B cell (primary cell): ENCODE measurements around the gene TACR2. TPM values are rescaled to one million over a fixed set of nuclear protein-coding genes. Genes with fewer than 3 reads are reported as not detected.
A peak's percentile ranks its signal among the peaks of the same experiment; 100 is the strongest.

Experiments used
- ATAC-seq: fragments of 200-7000 bp; cut with Tn5 transposase; one replicate; pipeline ENCODE4 v1.10.0; 2021; ENCODE audit warnings: low read depth, mild to moderate bottlenecking, moderate number of reproducible peaks, moderate library complexity
- CTCF ChIA-PET: fragments of 350-600 bp; sonication (Branson Sonifier 250); formaldehyde crosslinking; loops from one replicate; lab custom pipeline; 2021; ENCODE audit warnings: antibody characterized with exemption, inconsistent platforms; lab: Charles Lee
- POLR2A ChIA-PET: fragments of 350-600 bp; sonication (Branson Sonifier 250); formaldehyde crosslinking; loops from one replicate; lab custom pipeline; 2021; ENCODE audit warnings: antibody characterized with exemption; lab: Charles Lee
- DNase-seq: peaks from one replicate; pipeline ENCODE4 v3.0.0; 2013
- H2AFZ ChIP-seq: 2 replicates; pipeline ENCODE4 v1.6.1; 2012; ENCODE audit warnings: mild to moderate bottlenecking, low read depth, low read length; ENCODE audit not compliant: insufficient read depth, poor library complexity, severe bottlenecking
- H3K27ac ChIP-seq, 2 donors: 1 replicate in 1 of 2; 2 replicates in 1 of 2; pipeline ENCODE4 v1.5.1; 2012 to 2013; ENCODE audit warnings: low read length in 2 of 2, mild to moderate bottlenecking in 2 of 2, moderate library complexity in 1 of 2
- H3K27me3 ChIP-seq, 4 experiments: fragments of 200-600 bp in 1 of 4; sonication (generic) in 1 of 4; replicated peaks in 1 of 4; 1 replicate in 2 of 4; 2 replicates in 2 of 4; pipeline versions ENCODE4 v1.6.1 to v1.7.0; 2013 to 2016; ENCODE audit warnings: low read length in 3 of 4, mild to moderate bottlenecking in 2 of 4, mixed read lengths in 1 of 4, moderate library complexity in 1 of 4; ENCODE audit not compliant: insufficient read depth in 4 of 4, control insufficient read depth in 3 of 4; ENCODE audit errors: control extremely low read depth in 1 of 4
- H3K36me3 ChIP-seq, 2 experiments: replicated peaks in 1 of 2; 1 replicate in 1 of 2; 2 replicates in 1 of 2; pipeline versions ENCODE4 v1.6.1 to v1.7.1; 2013; ENCODE audit warnings: low read length in 1 of 2; ENCODE audit not compliant: insufficient read depth in 2 of 2, control insufficient read depth in 1 of 2; ENCODE audit errors: control extremely low read depth in 1 of 2, extremely low read depth in 1 of 2
- H3K4me1 ChIP-seq, 2 donors: fragments of 200-600 bp in 1 of 2; sonication (generic) in 1 of 2; 1 replicate in 1 of 2; 2 replicates in 1 of 2; pipeline versions ENCODE4 v1.5.1 to v1.6.1; 2013 to 2017; ENCODE audit warnings: low read length in 2 of 2; ENCODE audit not compliant: control insufficient read depth in 2 of 2, insufficient read depth in 2 of 2
- H3K4me2 ChIP-seq: replicated peaks from 2 replicates; pipeline ENCODE3; 2012; ENCODE audit warnings: mild to moderate bottlenecking, low read depth, low read length; ENCODE audit not compliant: poor library complexity, severe bottlenecking
- H3K4me3 ChIP-seq, 5 experiments: fragments of 200-600 bp in 1 of 5; sonication (generic) in 1 of 5; 1 replicate in 3 of 5; 2 replicates in 2 of 5; pipeline versions ENCODE4 v1.5.1 to v1.7.0; 2011 to 2016; ENCODE audit warnings: low read length in 4 of 5, mild to moderate bottlenecking in 4 of 5, low read depth in 2 of 5, control low read depth in 1 of 5, moderate library complexity in 1 of 5; ENCODE audit not compliant: insufficient read depth in 1 of 5; ENCODE audit errors: control extremely low read depth in 1 of 5, extremely low read depth in 1 of 5
- H3K79me2 ChIP-seq: fragments of 200-600 bp; sonication (generic); one replicate; pipeline ENCODE4 v1.6.0; 2016; ENCODE audit warnings: low read length; ENCODE audit not compliant: control insufficient read depth, insufficient read depth
- H3K9ac ChIP-seq: fragments of 200-600 bp; sonication (generic); 2 replicates; pipeline ENCODE4 v1.6.1; 2017; ENCODE audit warnings: mild to moderate bottlenecking, low read length, moderate library complexity
- H3K9me3 ChIP-seq, 3 donors: one replicate each; pipeline versions ENCODE4 v1.6.1 to v1.7.1; 2013; ENCODE audit warnings: low read length in 2 of 3; ENCODE audit not compliant: control insufficient read depth in 2 of 3, insufficient read depth in 1 of 3; ENCODE audit errors: control extremely low read depth in 1 of 3
- H4K20me1 ChIP-seq: 2 replicates; pipeline ENCODE4 v1.6.0; 2012; ENCODE audit warnings: mild to moderate bottlenecking, low read length; ENCODE audit not compliant: insufficient read depth, control insufficient read depth, poor library complexity, severe bottlenecking
- H3K27ac Mint-ChIP-seq: one replicate; pipeline ENCODE4 v1.8.0; 2021; ENCODE audit warnings: mixed read lengths
- H3K27me3 Mint-ChIP-seq: one replicate; pipeline ENCODE4 v1.8.0; 2021; ENCODE audit warnings: mixed read lengths
- H3K4me1 Mint-ChIP-seq: one replicate; pipeline ENCODE4 v1.8.0; 2021; ENCODE audit warnings: mixed read lengths
- H3K4me3 Mint-ChIP-seq: one replicate; pipeline ENCODE4 v1.8.0; 2021; ENCODE audit warnings: mixed read lengths
- H3K9me3 Mint-ChIP-seq: one replicate; pipeline ENCODE4 v1.8.0; 2022; ENCODE audit warnings: mixed read lengths; ENCODE audit not compliant: insufficient read depth
- CTCF ChIP-seq: fragments of 200-600 bp; IDR thresholded peaks from one replicate; pipeline ENCODE4 v1.8.0; 2022; ENCODE audit warnings: antibody characterized with exemption, mild to moderate bottlenecking
- EZH2 ChIP-seq: IDR thresholded peaks from 2 replicates; pipeline ENCODE4 v1.6.1; 2012; ENCODE audit warnings: borderline replicate concordance, low read depth, mild to moderate bottlenecking, moderate library complexity, low read length; ENCODE audit not compliant: insufficient read depth, poor library complexity, severe bottlenecking
- WGBS: methylation state at CpG from one replicate; pipeline ENCODE4 v1.1.5; 2013; ENCODE audit warnings: missing lambda C conversion rate; ENCODE audit not compliant: insufficient coverage; 5-methylcytosine and 5-hydroxymethylcytosine counted together
- intact Hi-C: fragments of 100-400 bp; cut with micrococcal nuclease; formaldehyde crosslinking; loops from one replicate; pipeline ENCODE4 v1.10.0; 2022
- polyA plus RNA-seq: library from polyadenylated mRNA; depleted of rRNA; stranded (reverse); fragments of >200 nt; gene quantifications from 2 replicates; pipeline ENCODE4 v1.2.3, GENCODE V29; 2012
- total RNA-seq, 2 donors: library from RNA; stranded (reverse); fragments of 120-200 nt in 1 of 2; gene quantifications; 1 replicate in 1 of 2; 2 replicates in 1 of 2; pipeline versions ENCODE4 v1.2.3 to v1.2.4, GENCODE V29; 2013 to 2022

Gene TACR2
- total and polyA plus RNA-seq, 2 donors (not counting 1 experiment from before 2014, with no cell fraction given) = 0.18 TPM; not detected in 1

GRCh38 chr10:69452676-69453415 lies 36.1 kb upstream of the TACR2 start:
- Mint-ChIP-seq H3K27ac (no peak overlapping the region), H3K27me3 (peaks cover 34% of the 10 kb centered on the region), H3K9me3 (no peaks in the 10 kb centered on the region), H3K4me3 (peak overlapping the region; percentile 88), H3K4me1 (peaks cover 13% of the 10 kb centered on the region)
- ATAC-seq (no peak), DNase-seq (no peak)
- Histone ChIP-seq H4K20me1 (no peaks in the 10 kb centered on the region), H3K27ac (no peak overlapping the region), H3K36me3 (no peaks in the 10 kb centered on the region), H2AFZ (no peak overlapping the region), H3K27me3 (peaks cover 0 to 16% (median 10%) of the 10 kb centered on the region in 4 experiments), H3K9me3 (no peaks in the 10 kb centered on the region), H3K4me2 (no peak overlapping the region), H3K4me1 (peaks cover 10 to 12% of the 10 kb centered on the region in 2 donors), H3K4me3 (no peak overlapping the region), H3K79me2 (no peaks in the 10 kb centered on the region), H3K9ac (no peak overlapping the region)
- CTCF ChIA-PET = no interaction called here
- WGBS = 85% methylated on average over 5 of the region's 6 CpGs
- intact Hi-C loops = no loop called here
- TF ChIP-seq CTCF = no peak
- POLR2A ChIA-PET = no interaction called here

GRCh38 chr10:69451784-69452251 lies 35.1 kb upstream of the TACR2 start:
- H3K27ac ChIP-seq = no peak overlapping the region
- peaks cover 34% of the 10 kb centered on the region for H3K27me3 Mint-ChIP-seq

More at GRCh38 chr10:69451784-69452251, 35.1 kb upstream of the TACR2 start:
- Histone ChIP-seq H3K9me3 (no peaks in the 10 kb centered on the region), H3K79me2 (no peaks in the 10 kb centered on the region), H3K4me2 (peak overlapping the region; percentile 85), H4K20me1 (no peaks in the 10 kb centered on the region), H3K27me3 (peaks cover 0 to 16% (median 10%) of the 10 kb centered on the region in 4 experiments), H3K4me1 (peaks cover 10 to 12% of the 10 kb centered on the region in 2 donors), H3K4me3 (peak overlapping the region; percentile 5 to 50 (median 44)), H2AFZ (peak overlapping the region; percentile 72), H3K9ac (peak overlapping the region; percentile 59), H3K36me3 (no peaks in the 10 kb centered on the region)
- WGBS = 13% methylated on average over 34 of the region's 38 CpGs
- TF ChIP-seq EZH2 = no peak
- TF ChIP-seq CTCF = no peak
- no peak for DNase-seq
- H3K4me1 Mint-ChIP-seq = peaks cover 13% of the 10 kb centered on the region
- H3K4me3 Mint-ChIP-seq = peak overlapping the region; percentile 88
- ChIA-PET POLR2A (no interaction called here), CTCF (no interaction called here)
- no peak overlapping the region for H3K27ac Mint-ChIP-seq
- no peaks in the 10 kb centered on the region for H3K9me3 Mint-ChIP-seq
- no peak for ATAC-seq
- intact Hi-C loops = no loop called here
